Activated naive CD4-positive, alpha-beta T cell (primary cell): ENCODE results near the gene PEPD.

Source experiments
- DNase-seq, 4 experiments: peaks; one replicate each; lab custom pipeline; 2025; lab: John Stamatoyannopoulos, UW

The PEPD gene

GRCh38 chr19:33472691-33473652 is 48.6 kb downstream of the PEPD start:
- no peak for DNase-seq

- no peak for DNase-seq
Measured at GRCh38 chr19:33472226-33472625, 49.4 kb downstream of the PEPD start.

- no peak for DNase-seq
Measured at GRCh38 chr19:33471111-33471996, 50.2 kb downstream of the PEPD start.

GRCh38 chr19:33470686-33471085 is 50.9 kb downstream of the PEPD start:
- DNase-seq = no peak

- no peak for DNase-seq
Measured at GRCh38 chr19:33470040-33470330, 51.6 kb downstream of the PEPD start.

- DNase-seq = no peak
Measured at GRCh38 chr19:33469171-33470039, 52.2 kb downstream of the PEPD start.

GRCh38 chr19:33468361-33469170 is 53.0 kb downstream of the PEPD start:
- DNase-seq = no peak

- DNase-seq = no peak
Measured at GRCh38 chr19:33467851-33468250, 53.7 kb downstream of the PEPD start.

- DNase-seq = no peak
Measured at GRCh38 chr19:33465834-33466233, 55.8 kb downstream of the PEPD start.

GRCh38 chr19:33465371-33465770 is 56.2 kb downstream of the PEPD start:
- no peak for DNase-seq

- DNase-seq = no peak
Measured at GRCh38 chr19:33464733-33465115, 56.9 kb downstream of the PEPD start.

- no peak for DNase-seq
Measured at GRCh38 chr19:33464010-33464732, 57.4 kb downstream of the PEPD start.

- DNase-seq = no peak
Measured at GRCh38 chr19:33463199-33463598, 58.4 kb downstream of the PEPD start.

GRCh38 chr19:33462112-33462791 is 59.3 kb downstream of the PEPD start:
- no peak for DNase-seq

- DNase-seq = no peak
Measured at GRCh38 chr19:33461256-33462111, 60.1 kb downstream of the PEPD start.

- no peak for DNase-seq
Measured at GRCh38 chr19:33460221-33460908, 61.2 kb downstream of the PEPD start.

GRCh38 chr19:33459222-33460090 is 62.1 kb downstream of the PEPD start:
- DNase-seq = no peak
